A549 treated with RU486 at 1 μM for 4 hours (cell line): ENCODE measurements around the gene KCNJ14. TPM values are rescaled to one million over a fixed set of nuclear protein-coding genes. Genes with fewer than 3 reads are reported as not detected.

Experiments
- total RNA-seq: library from RNA; stranded (reverse); fragments of 200-300 nt; extraction: Qiagen RNA extraction; gene quantifications from 5 replicates; pipeline ENCODE4 v1.2.3, GENCODE V29; 2022; ENCODE audit warnings: low read depth

KCNJ14 gene
- 1.1 to 2.0 TPM (median 1.2 TPM) in 5 replicates for total RNA-seq

DNA sequence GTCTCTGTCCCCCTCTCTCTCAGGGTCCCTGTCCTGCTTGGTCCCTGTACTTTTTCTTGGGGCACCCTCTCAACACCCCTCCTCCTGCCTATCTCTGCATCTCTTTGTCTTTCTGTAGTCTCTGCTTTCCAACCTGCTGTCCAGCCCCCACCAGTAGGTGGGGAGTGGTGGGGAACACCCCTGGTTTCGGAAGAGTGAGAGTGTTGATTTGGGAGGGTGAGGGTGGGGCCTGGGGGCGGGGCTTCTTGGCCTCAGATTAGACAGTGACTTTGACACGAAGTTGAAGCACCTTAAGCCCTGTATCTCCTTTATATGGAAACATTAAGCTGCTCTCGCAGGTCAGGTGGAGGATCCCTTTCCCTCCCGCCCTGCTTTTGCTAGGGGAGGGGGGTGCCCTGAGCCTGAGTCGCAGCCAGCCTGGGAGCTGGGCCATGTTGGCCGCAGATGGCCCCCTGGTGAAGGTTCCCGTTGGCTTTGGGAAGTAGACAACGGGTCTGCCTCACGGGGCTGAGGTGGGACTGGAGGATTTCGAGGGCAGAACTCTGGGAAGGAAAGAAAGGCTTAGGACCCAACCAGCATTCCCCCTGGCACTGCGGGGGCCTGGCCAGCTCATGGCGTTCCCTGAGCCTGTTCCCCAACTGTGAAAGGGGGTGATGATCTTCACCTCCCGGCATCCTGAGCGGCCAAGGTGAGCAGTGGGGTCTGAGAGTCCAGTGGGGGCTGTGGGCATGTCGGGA lies at the start of gene KCNJ14:
KCNJ14 (plus strand) TSS at position 404 of the 737 bp plus-strand sequence. CDS start 6,151 bp downstream, outside the sequence.

DNA sequence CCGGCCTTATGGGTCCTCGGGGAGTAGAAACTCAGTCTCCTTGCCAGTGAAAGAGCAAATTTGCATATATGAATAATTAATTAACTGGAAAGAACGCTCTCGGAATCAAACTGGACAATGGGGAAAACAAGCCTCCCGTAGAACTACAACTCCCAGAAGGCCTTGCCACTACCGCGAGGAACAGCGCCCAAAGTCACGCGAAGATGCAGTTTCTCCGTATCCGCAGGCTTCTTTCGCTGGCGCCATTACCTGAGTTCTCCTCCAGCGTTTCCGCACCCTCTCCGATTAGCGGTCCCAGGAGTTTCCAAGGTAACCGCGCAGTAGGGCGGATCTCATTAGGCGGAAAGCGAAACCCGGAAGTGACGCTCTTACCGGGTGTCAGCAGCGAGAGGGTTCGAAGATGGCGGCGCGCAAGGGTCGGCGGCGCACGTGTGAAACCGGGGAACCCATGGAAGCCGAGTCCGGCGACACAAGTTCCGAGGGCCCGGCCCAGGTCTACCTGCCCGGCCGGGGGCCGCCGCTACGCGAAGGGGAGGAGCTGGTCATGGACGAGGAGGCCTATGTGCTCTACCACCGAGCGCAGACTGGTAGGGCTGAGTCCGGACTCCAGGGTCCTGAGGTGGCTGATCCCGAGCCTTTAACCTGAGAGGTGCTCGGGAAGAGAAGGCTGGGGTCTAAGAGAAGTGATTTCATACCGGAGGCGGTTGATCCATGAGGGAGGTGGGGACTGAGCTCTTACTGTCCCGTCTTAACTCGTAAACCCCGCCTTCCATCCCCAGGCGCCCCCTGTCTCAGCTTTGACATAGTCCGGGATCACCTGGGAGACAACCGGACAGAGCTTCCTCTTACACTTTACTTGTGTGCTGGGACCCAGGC lies 9.5 kb upstream of the KCNJ14 start, which contains the start of gene GRWD1:
GRWD1 (plus strand) TSS at position 378 of the 876 bp plus-strand sequence; CDS start at position 401, 23 bp downstream.

GRCh38 chr19:48469289-48469881 lies 14.0 kb downstream of the KCNJ14 start, which contains the start of gene CYTH2:
TSS of gene CYTH2 (plus strand) at chr19:48469369. CDS start at chr19:48469508, 139 bp downstream.

GRCh38 chr19:48511800-48512503 lies 56.6 kb downstream of the KCNJ14 start, which contains the start of gene LMTK3:
TSS of gene LMTK3 (minus strand) at chr19:48511835. CDS start at chr19:48511576, 259 bp downstream.

Other genes starting within 250 kb of the KCNJ14 start
- 15.9 to 18.1 TPM (median 16.8 TPM) in 5 replicates for gene CARD8, start 199.7 kb upstream of the KCNJ14 start, total RNA-seq
- 4.8 to 7.2 TPM (median 5.7 TPM) in 5 replicates for gene ZNF114, start 185.5 kb upstream of the KCNJ14 start, total RNA-seq
- 441 to 494 TPM (median 477 TPM) in 5 replicates for gene EMP3, start 130.0 kb upstream of the KCNJ14 start, total RNA-seq
- 3.7 to 5.7 TPM (median 3.9 TPM) in 5 replicates for gene TMEM143, start 91.6 kb upstream of the KCNJ14 start, total RNA-seq
- 1.9 to 4.4 TPM (median 3.1 TPM) in 5 replicates for gene SYNGR4, start 91.2 kb upstream of the KCNJ14 start, total RNA-seq
- 354 to 463 TPM (median 436 TPM) in 5 replicates for gene KDELR1, start 64.0 kb upstream of the KCNJ14 start, total RNA-seq
- 7.3 to 11.8 TPM (median 10.0 TPM) in 5 replicates for gene GRIN2D, start 61.9 kb upstream of the KCNJ14 start, total RNA-seq
- gene GRWD1, start 9.6 kb upstream of the KCNJ14 start, total RNA-seq = 111 to 131 TPM (median 121 TPM) in 5 replicates
- 51.2 to 62.6 TPM (median 58.0 TPM) in 5 replicates for gene CYTH2, start 13.8 kb downstream of the KCNJ14 start, total RNA-seq
- 2.1 to 4.7 TPM (median 4.2 TPM) in 5 replicates for gene LMTK3, start 56.3 kb downstream of the KCNJ14 start, total RNA-seq
- 14.1 to 20.7 TPM (median 15.9 TPM) in 5 replicates for gene SULT2B1, start 96.6 kb downstream of the KCNJ14 start, total RNA-seq
- gene SPACA4, start 151.2 kb downstream of the KCNJ14 start, total RNA-seq = not detected in 5 replicates
- gene FAM83E, start 159.5 kb downstream of the KCNJ14 start, total RNA-seq = 0.17 to 0.27 TPM (median 0.24 TPM) in 4 of 5 replicates, not detected in the other
- gene RPL18, start 163.6 kb downstream of the KCNJ14 start, total RNA-seq = 3,160 to 3,604 TPM (median 3,243 TPM) in 5 replicates
- gene SPHK2, start 163.9 kb downstream of the KCNJ14 start, total RNA-seq = 9.4 to 16.7 TPM (median 15.5 TPM) in 5 replicates
- 2.0 to 3.3 TPM (median 2.7 TPM) in 5 replicates for gene DBP, start 181.8 kb downstream of the KCNJ14 start, total RNA-seq
- 9.7 to 13.2 TPM (median 10.6 TPM) in 5 replicates for gene CA11, start 190.6 kb downstream of the KCNJ14 start, total RNA-seq
- gene NTN5, start 217.4 kb downstream of the KCNJ14 start, total RNA-seq = 0.19 to 0.30 TPM (median 0.23 TPM) in 5 replicates
- not detected in 5 replicates for gene FUT2, start 240.4 kb downstream of the KCNJ14 start, total RNA-seq